A673 (cell line): Measurements from ENCODE around the gene NSFL1C.

Source experiments
- CTCF ChIP-seq: fragments of 300-800, 200-600 bp; sonication (generic); conservative IDR thresholded peaks from 2 replicates; pipeline ENCODE4 v1.5.1; 2017; ENCODE audit warnings: low read depth, mild to moderate bottlenecking, antibody characterized with exemption, low read length, moderate library complexity, mixed read lengths
- EZH2 ChIP-seq: fragments of 200-600 bp; sonication (generic); IDR thresholded peaks from 2 replicates; pipeline ENCODE4 v1.6.1; 2017; ENCODE audit warnings: borderline replicate concordance, low read depth, mild to moderate bottlenecking, mixed read lengths, antibody characterized with exemption, low read length; ENCODE audit not compliant: poor library complexity, severe bottlenecking

GRCh38 chr20:1474325-1474724 lies 7.7 kb upstream of the NSFL1C start:
- TF ChIP-seq EZH2 (no peak), CTCF (no peak)
